ENCODE results near the gene DNMBP. TPM values are rescaled to one million over a fixed set of nuclear protein-coding genes. Genes with fewer than 3 reads are reported as not detected.

DNMBP gene
- total and polyA plus RNA-seq, 2 of the 8 experiments (the other 6 are each of a cell fraction or from before 2014, with no cell fraction given): 19.1 to 26.4 TPM

GRCh38 chr10:99828464-99828863 is 181.3 kb downstream of the DNMBP start (continued):
- no peak for TF ChIP-seq SIX5 (IDR thresholded peaks at IDR 0.05; ENCODE audit: low read depth, low read length)
- no peak for TF ChIP-seq SRF (IDR thresholded peaks at IDR 0.05; ENCODE audit: low read depth, low read length)
- no peak for TF ChIP-seq EGR1 (IDR thresholded peaks at IDR 0.05; ENCODE audit: borderline replicate concordance, low read depth, low read length)
- TF ChIP-seq, protein P1, sequence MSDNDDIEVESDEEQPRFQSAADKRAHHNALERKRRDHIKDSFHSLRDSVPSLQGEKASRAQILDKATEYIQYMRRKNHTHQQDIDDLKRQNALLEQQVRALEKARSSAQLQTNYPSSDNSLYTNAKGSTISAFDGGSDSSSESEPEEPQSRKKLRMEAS (IDR thresholded peaks at IDR 0.05): no peak
- no peak for TF ChIP-seq RAD21 (IDR thresholded peaks at IDR 0.05 in 1 of 2, conservative IDR thresholded peaks at IDR 0.05 in 1 of 2; ENCODE audit: low read depth in 2 of 2, low read length in 2 of 2)

All from H1 (cell line).